NCI-H510A treated with DMSO at 0.1 percent for 48 hours (cell line): ENCODE data around the gene RPS8.
A peak's percentile ranks its signal among the peaks of the same experiment; 100 is the strongest.
"Not testable (repeated sequence)": the region's sequence is repeated elsewhere in the genome, so short reads cannot be mapped to it uniquely, and the experiment has no call there.

ENCODE experiments used
- DNase-seq: peaks from one replicate; lab custom pipeline; 2025; lab: John Stamatoyannopoulos, UW

RPS8 gene

GRCh38 chr1:44783697-44784093 lies 8.4 kb downstream of the RPS8 start:
- no peak for DNase-seq

- no peak for DNase-seq
These were observed 9.0 kb downstream of the RPS8 start for GRCh38 chr1:44784094-44785028.

- DNase-seq = no peak
These were observed 9.7 kb downstream of the RPS8 start for GRCh38 chr1:44785029-44785380.

DNA sequence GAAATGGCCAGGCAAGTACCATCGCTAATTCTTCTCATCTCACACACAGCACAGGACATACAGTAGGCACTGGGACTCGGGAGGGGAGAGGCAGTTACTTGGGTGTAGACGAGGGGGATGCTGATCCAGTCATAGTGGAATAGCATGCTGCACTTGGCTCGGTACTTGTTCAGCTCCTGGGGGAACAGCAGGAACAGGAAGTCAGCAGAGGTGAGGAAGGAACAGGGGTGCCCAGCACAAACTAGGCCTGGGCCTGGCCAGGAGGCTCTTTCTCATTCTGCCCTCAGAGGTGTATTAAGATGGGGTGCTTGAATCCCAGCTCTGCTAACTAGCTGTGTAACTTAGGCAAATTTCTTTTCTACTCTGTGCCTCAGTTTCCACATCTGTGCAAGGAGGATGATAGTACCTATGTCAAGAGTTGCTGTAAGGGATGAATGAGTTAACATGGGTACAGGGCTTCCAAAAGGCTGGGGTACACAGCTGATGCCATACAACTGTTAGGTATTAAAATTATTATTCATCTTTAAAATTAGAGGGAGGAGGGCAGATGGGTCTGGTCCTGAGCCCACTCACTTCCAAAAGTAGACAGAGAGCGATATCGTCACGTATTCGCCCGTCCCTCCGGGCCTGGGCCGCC lies 10.3 kb downstream of the RPS8 start:
- no peak for DNase-seq

GRCh38 chr1:44786138-44786840 lies 10.9 kb downstream of the RPS8 start:
- DNase-seq = no peak

DNA sequence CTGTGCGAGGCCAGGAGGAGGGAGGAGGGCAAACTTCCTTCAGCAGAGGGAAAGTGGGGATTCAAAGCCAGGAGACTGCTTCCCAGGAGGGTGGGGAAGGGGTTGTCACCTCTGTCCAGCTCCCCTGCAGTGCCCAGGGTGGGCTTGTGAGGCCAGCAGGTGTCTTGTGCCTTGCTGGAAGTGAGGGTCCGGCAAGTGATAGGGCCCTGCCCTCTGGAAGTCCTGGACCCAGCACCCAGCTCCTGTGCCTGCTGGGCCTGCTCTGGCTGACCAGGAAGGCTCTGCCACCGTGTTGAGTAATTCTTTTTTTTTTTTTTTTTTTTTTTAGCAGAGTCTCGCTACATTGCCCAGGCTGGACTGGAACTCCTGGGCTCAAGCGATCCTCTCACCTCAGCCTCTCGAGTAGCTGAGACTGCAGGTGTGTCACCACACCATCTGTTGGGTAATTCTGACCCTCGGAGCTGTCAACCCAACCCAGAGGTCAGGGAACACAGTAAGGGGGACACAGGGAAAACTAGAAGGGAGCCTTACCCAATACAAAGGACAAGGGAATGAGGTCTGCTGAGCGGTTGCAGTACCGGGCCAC lies 11.6 kb downstream of the RPS8 start:
- no peak for DNase-seq

DNA sequence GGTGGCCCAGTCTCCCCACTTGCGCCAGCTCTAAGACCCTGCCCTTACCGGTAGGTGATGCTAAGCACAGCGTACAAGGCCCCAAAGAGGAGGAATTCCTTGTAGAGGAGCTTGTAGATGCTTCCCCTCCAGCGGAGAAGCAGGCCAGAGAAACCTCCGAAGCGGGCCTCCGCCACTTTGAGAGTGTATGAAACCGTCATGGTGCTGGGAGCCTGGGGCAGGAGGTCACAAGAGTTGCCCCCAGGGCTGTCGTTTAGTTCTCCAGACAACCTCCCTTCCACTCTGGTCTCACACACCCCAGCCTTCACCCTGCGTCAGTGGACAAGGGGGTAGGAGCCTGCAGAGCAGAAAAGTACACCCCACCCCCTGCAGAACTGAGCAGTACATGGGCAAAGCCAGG lies 12.2 kb downstream of the RPS8 start:
- no peak for DNase-seq

- no peak for DNase-seq
These were observed 12.9 kb downstream of the RPS8 start, which contains the start of gene BEST4 for GRCh38 chr1:44788120-44788860. Gene BEST4 (minus strand): TSS chr1:44788170. CDS start chr1:44787705, 465 bp downstream.

- DNase-seq = no peak
These were observed 15.8 kb downstream of the RPS8 start for GRCh38 chr1:44790968-44791801.

DNA sequence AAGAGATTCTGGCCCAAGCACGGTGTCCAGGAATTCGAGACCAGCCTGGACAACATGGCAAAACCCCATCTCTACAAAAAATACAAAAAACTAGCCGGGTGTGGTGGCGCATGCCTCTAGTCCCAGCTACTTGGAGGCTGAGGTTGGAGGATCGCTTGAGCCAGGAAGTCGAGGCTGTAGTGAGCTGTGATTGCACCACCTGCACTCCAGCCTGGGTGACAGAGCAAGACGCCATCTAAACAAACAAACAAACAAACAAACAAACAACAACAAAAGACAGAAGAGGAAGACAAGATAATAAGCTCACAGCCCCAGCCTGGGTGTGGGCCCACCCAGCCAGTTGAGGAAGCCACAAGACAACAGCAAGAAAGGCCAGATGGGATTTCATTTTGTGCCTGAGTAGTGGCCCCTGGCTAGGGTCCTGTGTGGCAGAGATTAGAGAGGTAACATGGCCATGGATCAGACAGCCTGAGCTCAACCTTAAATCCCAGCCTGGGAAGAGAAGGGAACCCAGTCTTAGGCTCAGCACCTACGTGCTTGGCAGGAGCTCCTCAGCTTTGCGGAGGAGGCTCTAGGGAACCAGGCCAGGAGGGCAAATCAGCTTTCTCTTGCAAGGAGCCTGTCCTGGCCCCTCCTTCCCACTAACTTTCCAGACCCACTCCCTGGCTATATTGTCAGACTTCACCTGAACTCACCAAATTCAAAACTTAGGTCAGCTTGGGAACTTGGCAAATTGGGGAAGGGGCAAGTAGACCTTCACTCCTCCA lies 17.6 kb downstream of the RPS8 start:
- DNase-seq = no peak

- not testable (repeated sequence) for DNase-seq
These were observed 22.5 kb downstream of the RPS8 start for GRCh38 chr1:44797886-44798285.

GRCh38 chr1:44798481-44799365 lies 23.4 kb downstream of the RPS8 start:
- peak; percentile 62 for DNase-seq

DNA sequence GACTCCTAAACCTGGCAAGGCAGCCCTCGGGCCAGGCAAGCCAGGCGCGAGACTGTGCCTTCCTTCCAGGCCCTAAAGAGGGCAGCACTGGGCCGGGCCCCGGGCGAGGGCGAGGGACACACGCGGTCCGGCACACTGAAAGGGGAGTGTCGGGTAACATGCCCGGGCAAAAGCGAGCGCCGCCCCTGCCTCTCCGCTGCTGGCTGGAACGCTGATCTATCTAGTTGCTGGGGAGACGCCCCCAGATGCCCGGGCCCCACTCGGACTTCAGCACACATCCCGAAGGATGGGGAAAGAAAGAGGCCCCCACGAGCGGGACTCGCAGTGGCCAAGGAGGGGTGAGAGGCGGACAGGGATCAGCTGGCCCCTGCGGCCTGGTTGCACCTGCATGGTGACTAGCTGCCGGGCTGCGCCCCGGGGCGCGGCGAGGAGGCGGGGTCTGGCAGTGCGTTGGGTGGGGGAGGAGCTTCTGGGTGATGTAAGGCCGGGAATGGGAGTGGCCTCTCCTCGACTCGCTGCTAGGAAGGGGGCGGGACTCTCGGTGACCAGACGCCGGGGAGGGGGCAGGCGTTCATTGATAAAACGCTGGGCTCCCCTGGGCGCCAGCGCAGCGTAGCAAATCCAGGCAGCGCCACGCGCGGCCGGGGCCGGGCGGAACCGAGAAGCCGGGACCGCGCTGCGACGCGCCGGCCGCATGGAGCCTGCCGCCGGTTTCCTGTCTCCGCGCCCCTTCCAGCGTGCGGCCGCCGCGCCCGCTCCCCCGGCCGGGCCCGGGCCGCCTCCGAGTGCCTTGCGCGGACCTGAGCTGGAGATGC lies 24.6 kb downstream of the RPS8 start, which contains the start of gene PLK3:
PLK3 (plus strand) TSS at position 608 of the 815 bp plus-strand sequence; CDS start at position 695, 87 bp downstream.
- peak; percentile 98 for DNase-seq

DNA sequence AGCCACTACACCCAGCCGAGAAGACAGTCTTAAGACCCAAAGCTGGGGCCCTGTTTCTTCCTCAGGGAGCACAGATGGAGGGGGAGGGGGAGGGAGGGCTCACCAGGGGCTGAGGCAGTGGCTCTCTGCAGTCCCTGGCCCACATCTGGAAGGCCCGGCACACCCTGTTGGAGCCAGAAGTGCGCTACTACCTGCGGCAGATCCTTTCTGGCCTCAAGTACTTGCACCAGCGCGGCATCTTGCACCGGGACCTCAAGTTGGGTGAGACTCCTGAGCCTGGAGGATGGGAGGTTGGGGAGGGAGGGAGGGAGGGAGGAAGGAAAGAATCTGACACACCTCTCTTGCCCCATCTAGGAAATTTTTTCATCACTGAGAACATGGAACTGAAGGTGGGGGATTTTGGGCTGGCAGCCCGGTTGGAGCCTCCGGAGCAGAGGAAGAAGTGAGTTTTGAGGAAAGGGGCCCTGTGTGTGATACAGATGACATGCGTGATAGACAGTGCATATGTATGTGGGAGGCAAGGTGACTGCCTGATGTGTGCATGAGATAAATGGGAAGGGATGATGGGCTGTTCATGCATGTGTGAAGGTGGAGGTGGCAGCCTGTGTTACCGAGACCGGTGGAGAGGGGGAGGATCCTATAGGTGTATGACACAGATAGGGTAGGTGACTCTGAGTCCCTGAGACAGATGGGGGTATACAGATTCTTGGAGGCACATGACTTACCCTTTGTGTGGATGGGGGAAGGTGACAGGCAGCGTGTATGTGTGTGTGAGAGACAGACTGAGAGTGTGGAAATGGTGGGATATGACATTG lies 26.4 kb downstream of the RPS8 start:
- no peak for DNase-seq

DNA sequence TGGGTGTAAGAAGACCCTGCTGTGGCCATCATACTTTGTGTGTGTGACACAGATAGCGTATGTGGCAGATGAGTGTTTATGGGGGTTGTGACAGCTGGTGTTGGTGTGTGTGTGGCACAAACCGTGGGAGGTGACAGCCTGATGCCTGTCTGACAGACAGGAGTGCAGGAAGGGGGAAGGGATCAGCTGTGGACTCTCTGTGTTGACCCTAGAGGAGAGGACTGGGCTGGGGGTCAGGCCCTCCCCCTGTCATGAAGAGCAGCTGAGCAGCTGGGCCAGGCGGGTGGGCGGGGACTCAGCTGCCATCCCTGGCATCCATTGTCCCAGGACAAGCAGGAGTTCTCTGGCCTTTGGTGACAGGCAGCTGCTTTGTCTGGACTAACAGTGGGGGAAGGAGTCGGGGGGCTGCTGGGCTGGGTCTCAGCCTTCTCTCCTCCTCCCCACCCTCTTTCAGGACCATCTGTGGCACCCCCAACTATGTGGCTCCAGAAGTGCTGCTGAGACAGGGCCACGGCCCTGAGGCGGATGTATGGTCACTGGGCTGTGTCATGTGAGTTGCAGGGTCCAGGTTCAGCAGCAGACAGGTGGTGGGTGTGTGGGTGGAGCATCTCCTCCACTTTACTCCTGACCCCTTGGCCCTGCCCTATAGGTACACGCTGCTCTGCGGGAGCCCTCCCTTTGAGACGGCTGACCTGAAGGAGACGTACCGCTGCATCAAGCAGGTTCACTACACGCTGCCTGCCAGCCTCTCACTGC lies 27.1 kb downstream of the RPS8 start:
- DNase-seq = no peak

DNA sequence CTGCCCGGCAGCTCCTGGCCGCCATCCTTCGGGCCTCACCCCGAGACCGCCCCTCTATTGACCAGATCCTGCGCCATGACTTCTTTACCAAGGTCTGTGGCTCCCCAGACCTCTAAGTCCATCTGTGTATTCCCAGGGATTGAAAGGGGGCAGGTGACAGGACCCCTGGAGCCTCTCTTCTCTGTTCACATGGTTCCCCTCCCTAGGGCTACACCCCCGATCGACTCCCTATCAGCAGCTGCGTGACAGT lies 27.6 kb downstream of the RPS8 start:
- DNase-seq = no peak
